ENCODE results near the gene TPRN.
A peak's percentile ranks its signal among the peaks of the same experiment; 100 is the strongest.

DNA sequence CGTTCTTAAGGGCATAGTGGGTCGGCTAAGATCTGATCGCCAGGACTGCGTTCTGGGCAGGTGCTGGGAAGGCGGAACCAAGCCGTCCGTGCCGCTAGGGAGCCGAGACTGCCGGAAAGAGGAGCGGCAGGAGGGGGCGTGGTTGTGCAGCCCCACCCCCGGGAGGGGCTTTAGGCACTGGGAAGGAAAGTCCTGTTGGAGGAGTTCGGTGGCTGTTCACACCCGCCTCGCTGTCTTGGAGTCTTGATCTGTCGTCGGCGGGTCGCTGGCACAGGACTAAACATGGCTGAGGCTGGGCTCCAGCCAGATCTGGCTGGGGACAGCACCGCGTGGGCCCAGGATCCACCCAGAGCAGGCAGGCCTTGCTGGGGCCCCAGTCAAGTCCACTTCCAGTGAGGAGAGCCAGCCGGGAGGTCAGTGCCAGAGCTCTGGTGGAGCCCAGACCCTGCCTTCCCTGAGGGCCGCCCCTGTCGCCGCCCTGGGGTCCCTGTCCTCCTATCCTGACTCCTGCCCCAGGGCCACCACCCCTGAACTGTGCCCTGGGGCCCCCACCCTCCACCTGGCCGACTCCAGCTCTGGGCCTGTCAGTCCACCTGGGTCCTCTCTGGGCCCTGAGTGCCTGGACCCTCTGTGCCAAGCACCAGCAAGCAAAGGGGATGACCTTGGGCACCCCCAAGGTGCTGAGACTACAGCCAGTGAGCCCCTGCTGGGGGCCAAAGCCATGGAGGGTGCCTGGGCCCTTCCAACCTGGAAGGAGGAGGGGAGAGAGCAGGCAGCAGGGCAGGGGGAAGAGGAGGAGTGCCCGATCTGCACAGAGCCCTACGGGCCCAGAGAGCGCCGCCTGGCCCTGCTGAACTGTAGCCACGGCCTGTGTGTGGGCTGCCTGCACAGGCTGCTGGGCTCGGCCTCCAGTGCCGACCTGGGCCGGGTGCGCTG, 17.0 kb upstream of the TPRN start:
- TF ChIP-seq POLR2A (IDR thresholded peaks at IDR 0.05) (peak; percentile 94), POLR2AphosphoS5 (IDR thresholded peaks at IDR 0.05) (peak; percentile 79 to 97 (median 94)), EP300 (IDR thresholded peaks at IDR 0.05; ENCODE audit: low read depth) (no peak)
- TF ChIP-seq, protein P1, sequence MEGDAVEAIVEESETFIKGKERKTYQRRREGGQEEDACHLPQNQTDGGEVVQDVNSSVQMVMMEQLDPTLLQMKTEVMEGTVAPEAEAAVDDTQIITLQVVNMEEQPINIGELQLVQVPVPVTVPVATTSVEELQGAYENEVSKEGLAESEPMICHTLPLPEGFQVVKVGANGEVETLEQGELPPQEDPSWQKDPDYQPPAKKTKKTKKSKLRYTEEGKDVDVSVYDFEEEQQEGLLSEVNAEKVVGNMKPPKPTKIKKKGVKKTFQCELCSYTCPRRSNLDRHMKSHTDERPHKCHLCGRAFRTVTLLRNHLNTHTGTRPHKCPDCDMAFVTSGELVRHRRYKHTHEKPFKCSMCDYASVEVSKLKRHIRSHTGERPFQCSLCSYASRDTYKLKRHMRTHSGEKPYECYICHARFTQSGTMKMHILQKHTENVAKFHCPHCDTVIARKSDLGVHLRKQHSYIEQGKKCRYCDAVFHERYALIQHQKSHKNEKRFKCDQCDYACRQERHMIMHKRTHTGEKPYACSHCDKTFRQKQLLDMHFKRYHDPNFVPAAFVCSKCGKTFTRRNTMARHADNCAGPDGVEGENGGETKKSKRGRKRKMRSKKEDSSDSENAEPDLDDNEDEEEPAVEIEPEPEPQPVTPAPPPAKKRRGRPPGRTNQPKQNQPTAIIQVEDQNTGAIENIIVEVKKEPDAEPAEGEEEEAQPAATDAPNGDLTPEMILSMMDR (IDR thresholded peaks at IDR 0.05), result peak in 1 of 5 experiments; percentile 45

All from transverse colon (tissue), 4 donors.